Stimulated activated CD8-positive, alpha-beta memory T cell treated with anti-CD3 and anti-CD28 coated beads, Interleukin-2, amount 100 ng/mL, for 48 hours (primary cell): Measurements from ENCODE around the gene DBH.

Experiments
- DNase-seq, 2 donors: peaks; one replicate each; pipeline ENCODE4 v3.0.0-alpha.2; 2020; ENCODE audit warnings: low read depth in 2 of 2

The DBH gene

DNA sequence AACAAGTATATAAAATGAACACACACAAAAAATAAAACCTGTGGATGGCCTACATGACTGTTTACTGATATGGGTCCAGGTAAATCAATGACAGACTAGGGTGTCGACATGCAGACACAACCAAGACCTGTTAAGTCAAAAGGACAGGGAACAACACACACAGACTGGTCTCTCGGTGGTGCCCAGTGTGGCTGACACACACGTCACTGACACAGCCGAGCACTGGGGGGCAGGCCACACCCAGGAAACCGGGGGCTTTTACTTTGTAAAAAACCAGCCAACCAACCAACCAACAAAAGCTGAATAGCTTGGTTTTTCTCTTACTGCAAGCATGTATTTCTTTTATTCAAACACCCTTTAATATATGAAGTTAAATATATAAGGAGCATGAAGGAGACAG is 31.9 kb upstream of the DBH start:
- peak in 1 of 2 donors; percentile 14 for DNase-seq

- no peak for DNase-seq
These were observed 31.3 kb upstream of the DBH start for GRCh38 chr9:133604856-133605255.

DNA sequence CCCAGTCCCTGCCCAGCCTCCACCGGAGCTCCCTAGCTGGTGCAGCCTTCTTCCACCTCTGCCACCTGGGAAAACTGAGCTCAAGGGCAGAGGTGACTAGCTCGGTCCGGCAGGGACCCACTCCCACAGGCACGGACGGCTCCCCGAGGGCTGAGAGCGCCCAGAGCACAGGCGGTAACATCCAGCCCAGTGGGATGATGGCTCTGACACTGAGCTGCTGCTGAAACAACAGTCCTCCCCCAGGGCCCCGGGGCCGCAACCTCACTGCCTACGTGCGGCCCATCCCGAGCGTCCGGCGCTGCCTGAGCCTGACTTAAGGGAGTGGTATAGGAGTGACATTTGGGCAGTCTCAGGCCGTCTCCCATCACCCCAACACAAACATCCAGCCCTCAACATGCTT is 30.7 kb upstream of the DBH start:
- DNase-seq: no peak

DNA sequence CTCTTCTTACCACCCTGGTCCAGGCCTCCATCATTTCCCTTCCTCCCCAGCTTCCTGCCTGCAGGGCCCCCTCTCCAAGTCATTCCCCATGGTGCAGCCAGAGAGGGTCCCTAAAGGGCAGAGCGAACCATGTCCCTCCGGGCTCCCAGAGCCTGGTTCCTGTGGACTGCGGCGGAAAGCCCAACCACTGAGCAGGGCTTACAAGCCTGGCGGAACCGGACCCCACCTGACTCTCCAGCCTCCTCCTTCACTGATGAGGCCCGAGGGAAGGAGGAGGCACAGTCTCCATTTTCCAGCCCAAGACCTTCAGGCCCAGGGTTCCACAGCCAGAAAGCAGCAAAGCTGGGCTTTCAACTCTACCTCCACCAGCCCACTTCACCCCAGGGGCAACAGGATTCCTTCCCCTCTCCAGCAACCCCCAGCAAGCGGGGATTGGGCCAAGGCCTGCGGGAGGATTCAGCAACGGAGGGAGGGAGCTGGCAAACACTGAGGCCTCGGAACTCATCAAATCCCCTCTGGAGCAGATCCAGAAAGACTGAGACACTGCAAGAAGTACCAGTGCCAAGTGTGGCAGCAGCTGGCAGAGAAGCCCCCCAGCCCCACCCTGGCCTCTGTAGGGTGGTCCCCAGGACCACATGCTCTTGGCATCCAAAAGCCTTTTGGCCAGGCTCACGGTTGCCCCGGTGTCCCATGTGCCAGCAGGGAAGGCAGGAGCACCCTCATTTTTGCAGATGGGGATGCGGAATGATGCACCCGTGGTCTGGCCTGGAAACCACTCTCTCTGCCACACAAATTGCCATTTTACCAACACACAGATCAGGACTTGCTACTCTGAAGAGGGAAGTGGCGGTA is 30.1 kb upstream of the DBH start:
- DNase-seq: no peak

GRCh38 chr9:133606708-133607025 is 29.5 kb upstream of the DBH start:
- no peak for DNase-seq

DNA sequence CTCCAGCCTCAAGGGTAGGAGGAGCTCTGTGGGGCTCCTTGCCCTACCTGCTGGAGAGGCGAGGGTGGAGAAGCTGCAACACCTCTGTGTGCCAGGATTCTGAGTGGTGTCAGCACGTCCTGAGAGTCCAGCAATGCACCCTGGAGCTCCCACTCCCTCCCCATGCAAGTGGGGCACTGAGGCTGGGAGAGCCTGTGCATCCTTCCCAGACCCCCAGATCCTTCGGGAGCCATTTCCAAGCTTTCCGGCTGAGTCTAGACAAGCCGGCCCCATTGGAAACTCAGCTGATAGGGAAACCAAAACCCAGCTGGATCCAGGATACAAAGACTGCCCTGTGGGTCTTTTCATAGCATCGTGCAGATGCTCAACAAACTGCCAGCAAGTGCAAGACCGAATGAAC is 28.8 kb upstream of the DBH start:
- no peak for DNase-seq

- DNase-seq: no peak
These were observed 28.2 kb upstream of the DBH start for GRCh38 chr9:133607976-133608375.

- no peak for DNase-seq
These were observed 27.8 kb upstream of the DBH start for GRCh38 chr9:133608382-133608781.

- no peak for DNase-seq
These were observed 27.3 kb upstream of the DBH start for GRCh38 chr9:133608889-133609288.

GRCh38 chr9:133609311-133610098 is 26.7 kb upstream of the DBH start, which contains the start of gene FAM163B:
FAM163B (minus strand) TSS chr9:133609389; CDS start chr9:133580223, 29,166 bp downstream.
- DNase-seq: peak; percentile 7 to 29

- no peak for DNase-seq
These were observed 25.3 kb upstream of the DBH start for GRCh38 chr9:133610845-133611244.

DNA sequence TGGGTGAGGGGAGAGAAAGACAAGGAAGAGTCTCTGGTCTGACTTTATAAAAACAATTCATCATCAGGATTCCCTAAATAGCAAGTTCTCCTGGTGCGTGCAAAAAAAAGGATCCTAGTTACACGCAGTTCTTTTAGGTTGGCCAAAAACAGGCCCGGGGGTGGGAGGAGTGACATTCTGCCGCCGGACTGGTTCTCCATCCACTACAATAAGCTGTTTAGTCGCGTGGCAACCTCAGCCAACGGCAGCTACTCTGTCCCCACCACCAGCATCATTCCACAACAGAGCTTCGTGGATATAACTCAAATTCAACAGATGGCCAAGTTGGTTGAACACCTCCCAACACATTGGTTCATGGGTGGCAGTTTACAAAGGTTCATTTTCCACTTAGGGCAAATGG is 24.1 kb upstream of the DBH start:
- DNase-seq: no peak

DNA sequence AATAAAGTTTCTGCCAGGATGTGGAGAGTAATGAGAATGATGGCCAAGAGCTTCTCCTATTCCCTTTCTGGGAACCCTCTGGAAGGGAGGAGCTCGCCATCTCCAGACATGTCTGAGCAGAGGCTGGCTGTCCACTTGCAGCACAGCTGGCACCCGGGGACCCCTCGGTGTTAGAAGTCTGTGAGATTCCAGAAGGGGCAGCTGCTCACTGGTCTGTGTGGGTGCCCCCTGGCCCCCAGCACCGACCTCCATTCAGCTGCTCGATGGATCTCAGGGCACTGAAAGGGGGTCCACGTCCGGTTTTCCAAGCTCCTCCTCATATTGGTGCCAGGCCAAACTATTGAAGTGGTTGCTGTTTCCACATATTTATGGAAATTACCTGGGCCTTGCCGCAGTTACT is 23.3 kb upstream of the DBH start:
- DNase-seq: no peak

DNA sequence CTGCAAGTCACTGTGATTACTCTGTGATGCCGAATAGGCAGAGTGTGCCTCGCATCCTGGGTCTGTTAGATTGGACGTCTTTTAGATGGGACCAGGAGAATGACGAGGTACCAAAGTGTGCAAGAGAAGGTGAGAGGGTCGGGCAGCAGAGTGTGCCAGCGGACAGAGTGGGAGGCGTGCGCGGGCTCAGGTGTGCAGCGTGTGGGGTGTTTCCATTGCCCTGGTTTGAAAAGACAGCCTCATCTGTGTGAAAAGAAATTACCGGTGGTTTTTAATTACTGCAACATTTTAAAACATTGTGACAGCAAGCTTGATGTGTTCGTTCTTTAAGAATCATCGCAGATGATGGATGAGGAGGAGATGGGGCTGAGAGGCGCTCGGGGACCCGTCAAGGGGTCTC is 22.7 kb upstream of the DBH start:
- no peak for DNase-seq

DNA sequence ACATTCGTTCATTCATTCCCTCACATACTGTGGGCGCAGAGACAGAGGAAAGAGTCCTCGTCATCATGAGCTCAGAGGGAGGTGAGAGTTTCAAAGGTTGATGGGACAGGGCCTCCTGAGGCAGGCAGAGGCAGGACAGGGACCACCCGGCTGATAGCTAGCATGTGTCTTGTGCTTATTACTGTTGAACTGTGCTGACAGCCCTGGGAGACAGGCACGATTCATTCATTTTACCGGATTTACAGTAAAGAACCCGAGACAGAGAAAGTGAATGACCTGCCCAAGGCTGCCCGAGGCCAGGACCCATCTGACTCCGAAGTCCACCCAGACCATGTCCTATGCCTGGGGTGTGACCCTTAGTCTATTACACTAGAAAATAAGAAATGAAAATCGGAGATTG is 22.1 kb upstream of the DBH start:
- DNase-seq: no peak

- DNase-seq: no peak
These were observed 21.5 kb upstream of the DBH start for GRCh38 chr9:133614678-133615077.

- DNase-seq: no peak
These were observed 21.0 kb upstream of the DBH start for GRCh38 chr9:133615186-133615585.

- DNase-seq: no peak
These were observed 20.5 kb upstream of the DBH start for GRCh38 chr9:133615606-133616188.

- DNase-seq: no peak
These were observed 19.3 kb upstream of the DBH start for GRCh38 chr9:133616643-133617405.

DNA sequence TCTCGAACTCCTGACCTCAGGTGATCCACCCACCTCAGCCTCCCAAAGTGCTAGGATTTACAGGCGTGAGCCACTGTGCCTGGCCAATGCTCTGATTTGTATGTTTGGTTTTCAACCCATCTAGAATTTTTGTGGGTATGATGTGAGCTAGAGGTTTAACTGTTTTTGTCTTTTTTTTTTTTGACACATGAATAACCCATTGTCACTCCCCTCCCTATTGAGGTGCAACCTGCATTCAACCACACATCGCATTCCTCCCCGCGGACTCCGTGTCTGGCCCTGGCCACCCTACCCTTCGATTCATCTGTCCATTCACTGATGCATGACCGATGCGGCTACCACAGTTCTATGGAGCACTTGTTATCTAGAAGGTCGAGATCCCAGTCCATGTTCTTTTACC is 17.4 kb upstream of the DBH start:
- DNase-seq: no peak

GRCh38 chr9:133619791-133620190 is 16.4 kb upstream of the DBH start:
- DNase-seq: peak; percentile 28 to 34

DNA sequence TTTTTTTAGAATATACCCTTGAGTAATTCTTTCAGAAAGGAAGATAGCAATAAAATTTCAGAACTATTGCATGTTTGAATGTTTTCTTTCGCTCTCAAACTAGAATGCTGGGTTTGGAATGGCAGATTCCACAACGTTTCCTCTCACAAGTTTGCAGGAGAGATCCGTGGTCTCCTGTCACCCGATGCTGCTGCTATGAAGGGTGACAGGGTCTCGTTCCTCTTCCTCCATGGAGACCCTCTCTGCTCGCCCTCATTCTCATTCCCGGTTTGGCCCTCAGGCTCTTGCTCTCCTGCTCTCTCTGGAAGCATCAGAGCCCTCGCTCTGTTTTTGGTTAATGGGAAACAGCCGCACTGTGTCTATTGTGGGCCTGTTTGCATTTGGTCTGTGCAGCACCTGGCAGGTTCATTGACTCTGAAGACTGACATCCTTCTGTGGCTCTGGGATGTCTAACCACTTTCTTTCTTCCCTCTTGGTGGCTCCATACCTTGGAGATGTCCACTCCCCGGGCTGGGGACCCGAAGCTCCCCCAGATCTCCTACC is 14.4 kb upstream of the DBH start:
- no peak for DNase-seq
